Cardiac fibroblast (primary cell): ENCODE data around the gene UBAP2L.
"Not testable (repeated sequence)": the region's sequence is repeated elsewhere in the genome, so short reads cannot be mapped to it uniquely, and the experiment has no call there.

Experiments used
- DNase-seq, 2 donors: peaks; one replicate each; pipeline versions ENCODE4 v3.0.0 to v3.0.0-alpha.2; 2010; ENCODE audit warnings: low read depth in 2 of 2
- H3K4me3 ChIP-seq, 2 donors: replicated peaks in 1 of 2; 1 replicate in 1 of 2; 2 replicates in 1 of 2; pipeline ENCODE4 v1.5.1; 2011; ENCODE audit warnings: low read depth in 2 of 2, low read length in 2 of 2, mild to moderate bottlenecking in 2 of 2, moderate library complexity in 1 of 2
- TF ChIP-seq, protein P1 (sequence below): IDR thresholded peaks from one replicate; pipeline ENCODE4 v1.5.1; 2011; ENCODE audit warnings: low read depth, mild to moderate bottlenecking, low read length, inconsistent platforms

The UBAP2L gene

DNA sequence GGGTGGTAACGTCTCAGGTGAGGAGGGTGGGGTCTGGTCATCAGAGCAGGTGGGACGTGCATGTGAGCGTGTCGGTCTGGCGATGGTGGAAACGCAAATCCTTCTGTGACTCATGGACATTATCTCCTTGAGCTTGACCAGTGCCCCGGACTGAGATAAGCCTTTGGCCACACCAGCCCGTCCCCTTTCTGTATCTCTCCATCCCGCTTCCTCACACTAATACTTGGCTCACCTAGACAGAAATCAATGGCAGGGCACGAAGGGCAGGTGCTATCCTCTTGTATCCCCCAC is 92.3 kb downstream of the UBAP2L start:
- no peak overlapping the region for H3K4me3 ChIP-seq
- TF ChIP-seq, protein P1, sequence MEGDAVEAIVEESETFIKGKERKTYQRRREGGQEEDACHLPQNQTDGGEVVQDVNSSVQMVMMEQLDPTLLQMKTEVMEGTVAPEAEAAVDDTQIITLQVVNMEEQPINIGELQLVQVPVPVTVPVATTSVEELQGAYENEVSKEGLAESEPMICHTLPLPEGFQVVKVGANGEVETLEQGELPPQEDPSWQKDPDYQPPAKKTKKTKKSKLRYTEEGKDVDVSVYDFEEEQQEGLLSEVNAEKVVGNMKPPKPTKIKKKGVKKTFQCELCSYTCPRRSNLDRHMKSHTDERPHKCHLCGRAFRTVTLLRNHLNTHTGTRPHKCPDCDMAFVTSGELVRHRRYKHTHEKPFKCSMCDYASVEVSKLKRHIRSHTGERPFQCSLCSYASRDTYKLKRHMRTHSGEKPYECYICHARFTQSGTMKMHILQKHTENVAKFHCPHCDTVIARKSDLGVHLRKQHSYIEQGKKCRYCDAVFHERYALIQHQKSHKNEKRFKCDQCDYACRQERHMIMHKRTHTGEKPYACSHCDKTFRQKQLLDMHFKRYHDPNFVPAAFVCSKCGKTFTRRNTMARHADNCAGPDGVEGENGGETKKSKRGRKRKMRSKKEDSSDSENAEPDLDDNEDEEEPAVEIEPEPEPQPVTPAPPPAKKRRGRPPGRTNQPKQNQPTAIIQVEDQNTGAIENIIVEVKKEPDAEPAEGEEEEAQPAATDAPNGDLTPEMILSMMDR = no peak
- no peak for DNase-seq

DNA sequence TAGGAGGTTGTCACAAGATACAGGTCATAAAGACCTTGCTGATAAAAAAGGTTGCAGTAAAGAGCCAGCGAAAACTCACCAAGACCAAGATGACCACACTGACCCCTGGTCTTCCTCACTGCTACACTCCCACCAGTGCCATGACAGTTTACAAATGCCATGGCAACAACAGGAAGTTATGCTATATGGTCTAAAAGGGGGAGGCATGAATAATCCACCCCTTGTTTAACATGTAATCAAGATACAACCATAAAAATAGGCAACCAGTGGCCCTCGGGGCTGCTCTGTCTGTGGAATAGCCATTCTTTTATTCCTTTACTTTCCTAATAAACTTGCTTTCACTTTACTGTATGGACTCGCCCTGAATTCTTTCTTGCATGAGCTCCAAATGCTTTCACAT is 93.5 kb downstream of the UBAP2L start:
- DNase-seq, H3K4me3 ChIP-seq: not testable (repeated sequence)

DNA sequence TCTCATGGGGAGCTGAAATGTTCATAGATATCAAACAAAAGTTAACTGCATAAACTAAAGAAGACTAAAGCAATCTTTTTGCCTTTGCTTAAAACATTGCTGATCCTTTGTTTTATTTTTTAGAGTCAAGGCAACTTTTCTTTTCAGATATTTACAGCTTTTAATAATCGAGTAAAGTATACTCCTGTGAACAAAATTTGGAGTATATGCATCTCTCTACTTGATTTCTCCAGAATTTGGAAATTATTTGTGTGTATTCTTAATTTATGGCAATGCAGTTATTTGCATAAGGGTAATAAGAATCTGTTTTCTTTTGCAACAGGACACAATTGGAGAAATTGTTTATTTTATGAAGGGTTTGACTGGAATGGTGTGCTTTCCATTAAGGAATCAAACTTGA is 95.9 kb downstream of the UBAP2L start:
- DNase-seq = no peak
- TF ChIP-seq, protein P1 = no peak
- no peak overlapping the region for H3K4me3 ChIP-seq

DNA sequence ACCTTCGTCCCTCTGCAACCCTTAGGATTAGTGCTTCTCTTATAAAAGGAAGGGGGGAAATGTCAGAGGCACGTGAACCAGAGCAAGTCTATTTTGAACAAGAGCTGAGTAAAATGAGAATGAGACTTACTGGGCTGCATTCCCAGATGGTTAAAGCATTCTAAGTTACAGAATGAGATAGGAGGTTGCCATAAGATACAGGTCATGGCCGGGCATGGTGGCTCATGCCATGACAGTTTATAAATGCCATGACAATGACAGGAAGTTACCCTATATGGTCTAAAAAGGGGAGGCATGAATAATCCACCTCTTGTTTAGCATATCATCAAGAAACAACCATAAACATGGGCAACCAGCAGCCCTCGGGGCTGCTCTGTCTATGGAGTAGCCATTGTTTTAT is 97.6 kb downstream of the UBAP2L start:
- no peak for DNase-seq
- TF ChIP-seq, protein P1 = no peak
- H3K4me3 ChIP-seq = no peak overlapping the region
